ENCODE results near the gene AUTS2.

DNA sequence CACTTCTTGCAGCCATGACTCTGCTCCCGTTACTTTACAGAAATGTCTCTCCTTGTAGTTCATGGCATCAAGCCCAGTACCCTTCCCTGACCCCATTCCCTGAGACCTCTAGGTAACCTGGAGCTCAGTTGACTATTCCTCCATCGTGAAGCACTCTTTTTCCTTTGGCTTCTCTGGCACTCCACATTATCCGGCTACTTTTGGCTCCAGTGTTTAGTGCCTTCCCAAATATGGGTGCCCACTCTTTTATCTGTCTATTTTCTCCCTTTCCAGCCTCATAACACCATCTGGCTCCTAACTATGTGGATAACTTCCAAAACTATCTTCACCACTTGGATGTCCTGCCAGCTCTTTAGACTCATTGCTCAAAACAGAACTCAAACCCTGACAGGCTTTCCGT is 788.9 kb downstream of the AUTS2 start:
- no peak for TF ChIP-seq EP300 (IDR thresholded peaks at IDR 0.05; ENCODE audit: borderline replicate concordance in 1 of 2, low read depth in 2 of 2, low read length in 2 of 2)
- TF ChIP-seq, protein P1, sequence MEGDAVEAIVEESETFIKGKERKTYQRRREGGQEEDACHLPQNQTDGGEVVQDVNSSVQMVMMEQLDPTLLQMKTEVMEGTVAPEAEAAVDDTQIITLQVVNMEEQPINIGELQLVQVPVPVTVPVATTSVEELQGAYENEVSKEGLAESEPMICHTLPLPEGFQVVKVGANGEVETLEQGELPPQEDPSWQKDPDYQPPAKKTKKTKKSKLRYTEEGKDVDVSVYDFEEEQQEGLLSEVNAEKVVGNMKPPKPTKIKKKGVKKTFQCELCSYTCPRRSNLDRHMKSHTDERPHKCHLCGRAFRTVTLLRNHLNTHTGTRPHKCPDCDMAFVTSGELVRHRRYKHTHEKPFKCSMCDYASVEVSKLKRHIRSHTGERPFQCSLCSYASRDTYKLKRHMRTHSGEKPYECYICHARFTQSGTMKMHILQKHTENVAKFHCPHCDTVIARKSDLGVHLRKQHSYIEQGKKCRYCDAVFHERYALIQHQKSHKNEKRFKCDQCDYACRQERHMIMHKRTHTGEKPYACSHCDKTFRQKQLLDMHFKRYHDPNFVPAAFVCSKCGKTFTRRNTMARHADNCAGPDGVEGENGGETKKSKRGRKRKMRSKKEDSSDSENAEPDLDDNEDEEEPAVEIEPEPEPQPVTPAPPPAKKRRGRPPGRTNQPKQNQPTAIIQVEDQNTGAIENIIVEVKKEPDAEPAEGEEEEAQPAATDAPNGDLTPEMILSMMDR (IDR thresholded peaks at IDR 0.05; ENCODE audit: control extremely low read depth in 1 of 3, insufficient read depth in 1 of 3, low read depth in 1 of 3, low read length in 3 of 3) = no peak
- no peak for TF ChIP-seq POLR2A (IDR thresholded peaks at IDR 0.05; ENCODE audit: control extremely low read depth in 1 of 2, low read depth in 2 of 2, low read length in 2 of 2)
